Stimulated activated naive CD8-positive, alpha-beta T cell treated with anti-CD3 and anti-CD28 coated beads, Interleukin-15, amount 100 ng/mL, for 72 hours (primary cell): ENCODE data around the gene ZCCHC2.

Experiments
- ATAC-seq: fragments of 150-1000 bp; cut with Tn5 transposase; 2 replicates; pipeline ENCODE4 v1.10.0; 2021; ENCODE audit warnings: mild to moderate bottlenecking, moderate library complexity
- DNase-seq, 2 donors: peaks; one replicate each; pipeline ENCODE4 v3.0.0; 2021 to 2022
- H3K27ac Mint-ChIP-seq, 2 donors: one replicate each; pipeline ENCODE4 v1.8.0; 2022; ENCODE audit warnings: mild to moderate bottlenecking in 2 of 2, mixed read lengths in 2 of 2, moderate library complexity in 2 of 2
- H3K27me3 Mint-ChIP-seq: one replicate; pipeline ENCODE4 v1.8.0; 2022; ENCODE audit warnings: mixed read lengths
- H3K4me1 Mint-ChIP-seq: one replicate; pipeline ENCODE4 v1.8.0; 2022; ENCODE audit warnings: mild to moderate bottlenecking, mixed read lengths
- H3K4me3 Mint-ChIP-seq, 2 donors: one replicate each; pipeline ENCODE4 v1.8.0; 2022; ENCODE audit warnings: mild to moderate bottlenecking in 2 of 2, mixed read lengths in 2 of 2, moderate library complexity in 1 of 2
- H3K9me3 Mint-ChIP-seq, 2 donors: one replicate each; pipeline ENCODE4 v1.8.0; 2022; ENCODE audit warnings: mixed read lengths in 2 of 2

ZCCHC2 gene

DNA sequence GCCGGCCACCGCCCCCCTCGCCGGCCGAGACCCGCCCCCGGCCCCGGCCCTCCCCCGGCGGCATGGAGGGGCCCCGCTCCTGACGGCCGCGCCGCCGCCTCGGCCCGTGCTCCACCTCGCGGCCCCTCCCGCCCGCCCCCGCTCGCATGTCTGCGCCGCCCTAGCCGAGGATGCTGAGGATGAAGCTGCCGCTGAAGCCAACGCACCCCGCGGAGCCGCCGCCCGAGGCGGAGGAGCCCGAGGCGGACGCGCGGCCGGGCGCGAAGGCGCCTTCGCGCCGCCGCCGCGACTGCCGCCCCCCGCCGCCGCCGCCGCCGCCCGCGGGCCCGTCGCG lies 397 bp downstream of the ZCCHC2 start:
- ATAC-seq, result peak; percentile 57
- H3K27ac Mint-ChIP-seq, result no peak overlapping the region
- no peak for DNase-seq
- H3K4me1 Mint-ChIP-seq, result peaks cover 27% of the 10 kb centered on the region
- no peaks in the 10 kb centered on the region for H3K9me3 Mint-ChIP-seq
- peak overlapping the region in 1 of 2 donors; percentile 45 for H3K4me3 Mint-ChIP-seq
- no peaks in the 10 kb centered on the region for H3K27me3 Mint-ChIP-seq

DNA sequence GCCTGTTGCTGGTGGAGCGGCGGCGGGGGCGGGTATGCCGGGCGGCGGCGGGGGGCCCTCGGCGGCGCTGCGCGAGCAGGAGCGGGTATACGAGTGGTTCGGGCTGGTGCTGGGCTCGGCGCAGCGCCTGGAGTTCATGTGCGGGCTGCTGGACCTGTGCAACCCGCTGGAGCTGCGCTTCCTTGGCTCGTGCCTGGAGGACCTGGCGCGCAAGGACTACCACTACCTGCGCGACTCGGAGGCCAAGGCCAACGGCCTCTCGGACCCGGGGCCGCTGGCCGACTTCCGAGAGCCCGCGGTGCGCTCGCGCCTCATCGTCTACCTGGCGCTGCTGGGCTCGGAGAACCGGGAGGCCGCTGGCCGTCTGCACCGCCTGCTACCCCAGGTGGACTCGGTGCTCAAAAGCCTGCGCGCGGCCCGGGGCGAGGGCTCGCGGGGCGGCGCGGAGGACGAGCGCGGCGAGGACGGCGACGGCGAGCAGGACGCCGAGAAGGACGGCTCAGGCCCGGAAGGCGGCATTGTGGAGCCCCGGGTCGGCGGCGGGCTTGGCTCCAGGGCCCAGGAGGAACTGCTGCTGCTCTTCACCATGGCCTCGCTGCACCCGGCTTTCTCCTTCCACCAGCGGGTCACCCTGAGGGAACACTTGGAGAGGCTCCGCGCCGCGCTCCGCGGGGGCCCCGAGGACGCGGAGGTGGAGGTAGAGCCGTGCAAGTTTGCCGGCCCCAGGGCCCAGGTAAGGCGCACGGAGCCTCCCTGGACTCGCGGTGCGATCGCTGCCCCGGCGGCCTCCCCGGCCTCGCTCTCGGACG lies 1.0 kb downstream of the ZCCHC2 start:
- H3K27me3 Mint-ChIP-seq, result no peaks in the 10 kb centered on the region
- ATAC-seq (peak; percentile 39), DNase-seq (peak; percentile 75 to 77)
- peaks cover 31% of the 10 kb centered on the region for H3K4me1 Mint-ChIP-seq
- H3K9me3 Mint-ChIP-seq, result no peaks in the 10 kb centered on the region
- H3K4me3 Mint-ChIP-seq, result peak overlapping the region; percentile 92 to 97
- peak overlapping the region; percentile 94 to 98 for H3K27ac Mint-ChIP-seq

DNA sequence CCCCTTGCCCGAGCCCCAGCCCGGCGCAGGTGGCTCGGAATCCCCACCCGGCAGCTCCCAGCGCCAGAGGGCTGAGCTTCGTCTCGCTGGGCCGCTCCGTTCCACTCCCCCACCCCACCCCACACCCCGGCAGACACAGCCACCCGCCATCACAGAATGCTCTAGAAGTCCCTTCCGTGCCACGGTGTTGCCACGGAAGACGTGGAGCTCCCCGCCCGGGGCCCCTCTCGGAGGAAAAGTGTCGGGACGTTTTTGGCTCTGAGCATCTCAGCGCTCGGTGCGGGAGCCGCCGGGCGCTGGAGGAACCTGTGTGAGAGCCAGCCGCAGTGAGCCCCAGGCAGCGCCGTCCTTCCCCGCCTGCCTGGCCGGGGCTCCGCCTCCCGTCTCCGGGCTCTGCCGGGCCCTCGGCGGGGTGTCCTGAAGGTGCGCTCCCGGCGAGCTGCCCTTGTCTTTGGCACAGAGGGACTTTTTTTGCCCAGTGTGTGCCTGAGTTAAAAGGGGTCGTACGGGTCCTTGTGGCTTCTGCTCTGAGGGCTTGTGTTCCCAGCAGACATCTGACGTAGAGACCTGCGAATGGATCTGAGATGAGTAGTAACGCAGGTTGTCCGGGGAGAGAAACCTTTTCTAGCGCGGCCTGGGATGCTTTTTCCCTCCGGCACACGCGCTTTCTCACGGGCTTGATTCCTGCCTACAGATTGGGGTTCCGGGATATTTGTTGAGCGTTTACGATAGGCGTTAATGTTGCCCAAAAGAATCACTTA lies 1.8 kb downstream of the ZCCHC2 start:
- DNase-seq (peak; percentile 74 to 75), ATAC-seq (peak; percentile 15)
- peak overlapping the region; percentile 95 to 98 for H3K27ac Mint-ChIP-seq
- no peaks in the 10 kb centered on the region for H3K27me3 Mint-ChIP-seq
- H3K9me3 Mint-ChIP-seq, result no peaks in the 10 kb centered on the region
- peak overlapping the region; percentile 92 to 97 for H3K4me3 Mint-ChIP-seq
- H3K4me1 Mint-ChIP-seq, result peaks cover 39% of the 10 kb centered on the region

DNA sequence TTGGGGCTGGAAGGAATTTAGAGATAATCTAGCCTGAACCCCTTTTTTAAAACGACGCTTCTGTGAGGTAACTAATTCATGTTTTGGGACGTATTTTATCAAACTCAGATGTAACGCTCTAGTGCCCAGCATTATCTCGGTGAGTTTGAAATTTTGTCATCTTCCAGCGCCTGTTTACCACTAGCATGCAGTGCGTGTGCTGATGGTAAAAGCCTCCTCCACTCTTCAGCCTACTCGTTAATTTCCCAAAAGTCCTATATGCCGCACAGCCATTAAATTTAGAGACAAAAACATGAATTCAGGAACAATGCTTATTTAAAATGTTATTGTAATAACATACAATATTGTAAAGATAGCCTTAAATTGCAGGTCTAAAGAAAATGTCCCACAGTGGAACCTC lies 2.8 kb downstream of the ZCCHC2 start:
- H3K4me3 Mint-ChIP-seq, result peak overlapping the region; percentile 92 to 97
- no peaks in the 10 kb centered on the region for H3K27me3 Mint-ChIP-seq
- peak overlapping the region; percentile 90 to 94 for H3K27ac Mint-ChIP-seq
- DNase-seq, result no peak
- peaks cover 44% of the 10 kb centered on the region for H3K4me1 Mint-ChIP-seq
- no peak for ATAC-seq
- no peaks in the 10 kb centered on the region for H3K9me3 Mint-ChIP-seq

DNA sequence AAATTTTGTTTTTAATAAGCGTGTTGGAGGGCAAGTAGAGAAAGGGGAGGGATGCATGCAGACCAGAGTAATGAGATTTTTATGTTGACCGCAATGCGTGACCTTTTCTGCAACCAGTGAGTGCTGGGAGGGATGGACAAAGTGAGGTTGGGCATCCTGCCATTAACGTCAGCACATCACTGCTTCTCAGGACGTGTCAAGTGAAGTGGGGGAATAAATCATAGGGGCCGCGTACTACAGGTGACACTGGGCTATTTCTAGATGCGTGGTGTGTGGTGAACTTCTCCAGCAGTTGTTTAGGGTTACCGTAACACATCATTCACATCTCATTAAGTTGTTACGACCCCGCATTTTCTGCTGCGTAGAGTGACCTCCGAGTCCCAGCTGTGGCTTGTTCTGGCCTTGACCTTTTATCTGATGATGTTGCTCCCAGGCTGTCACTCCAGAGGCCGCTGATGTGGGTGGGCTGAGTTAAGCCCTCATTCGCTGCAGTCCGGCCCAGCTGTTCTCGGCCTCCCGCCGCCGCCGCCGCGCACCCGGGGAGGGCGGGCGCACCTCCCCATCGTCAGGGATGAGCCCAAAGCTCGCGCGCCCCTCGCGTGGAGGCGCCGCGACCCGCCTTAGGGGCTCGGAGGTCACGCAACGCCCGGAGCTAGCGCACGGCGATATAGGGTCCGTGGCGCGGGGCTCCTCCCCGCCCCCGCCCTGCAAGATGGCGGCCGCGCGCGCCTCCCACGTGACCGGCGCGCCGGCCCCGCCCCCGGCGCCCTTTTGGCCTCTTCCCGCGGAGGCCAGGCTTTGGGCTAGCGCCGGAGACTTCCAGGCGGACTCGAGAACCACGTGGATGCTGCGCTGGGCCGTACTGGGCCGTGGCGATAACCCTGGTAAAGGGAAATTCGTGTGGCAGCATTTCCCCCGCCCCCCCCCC lies 3.5 kb downstream of the ZCCHC2 start:
- H3K27me3 Mint-ChIP-seq, result no peaks in the 10 kb centered on the region
- DNase-seq (peak; percentile 68 to 75), ATAC-seq (peak; percentile 12)
- peak overlapping the region; percentile 92 to 97 for H3K4me3 Mint-ChIP-seq
- H3K4me1 Mint-ChIP-seq, result peaks cover 44% of the 10 kb centered on the region
- H3K9me3 Mint-ChIP-seq, result no peaks in the 10 kb centered on the region
- peak overlapping the region; percentile 90 to 94 for H3K27ac Mint-ChIP-seq

DNA sequence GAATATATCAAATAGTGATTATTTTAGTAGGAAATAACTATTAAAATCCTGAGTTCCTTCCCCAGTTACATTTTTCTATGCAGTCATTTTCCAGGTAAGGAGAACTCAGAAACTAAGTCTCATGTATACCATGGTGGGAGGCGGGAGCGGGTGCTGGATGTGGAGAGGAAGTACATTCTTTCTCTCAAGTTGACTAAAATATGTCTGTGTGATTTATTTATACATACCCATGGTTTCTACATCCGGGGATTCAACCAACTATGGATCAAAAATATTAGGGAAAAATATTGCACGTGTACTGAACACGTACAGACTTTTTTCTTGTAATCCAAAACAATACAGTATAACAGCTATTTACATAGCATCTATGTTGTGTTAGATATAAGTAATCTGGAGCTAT lies 6.8 kb downstream of the ZCCHC2 start:
- no peak for ATAC-seq
- no peak overlapping the region for H3K4me3 Mint-ChIP-seq
- H3K9me3 Mint-ChIP-seq, result no peaks in the 10 kb centered on the region

GRCh38 chr18:62531078-62531477 lies 8.3 kb downstream of the ZCCHC2 start:
- H3K9me3 Mint-ChIP-seq, result no peaks in the 10 kb centered on the region
- ATAC-seq (no peak), DNase-seq (no peak)
- H3K27me3 Mint-ChIP-seq, result no peaks in the 10 kb centered on the region
- peak overlapping the region in 1 of 2 donors; percentile 24 for H3K27ac Mint-ChIP-seq
- H3K4me1 Mint-ChIP-seq, result peaks cover 75% of the 10 kb centered on the region
- H3K4me3 Mint-ChIP-seq, result peak overlapping the region in 1 of 2 donors; percentile 3

More for the DNA sequence above, 6.8 kb downstream of the ZCCHC2 start:
- Mint-ChIP-seq H3K27me3 (no peaks in the 10 kb centered on the region), H3K4me1 (peaks cover 63% of the 10 kb centered on the region), H3K27ac (no peak overlapping the region)
- DNase-seq, result no peak

- no peaks in the 10 kb centered on the region for H3K27me3 Mint-ChIP-seq
- H3K4me1 Mint-ChIP-seq, result peaks cover 76% of the 10 kb centered on the region
- no peak overlapping the region for H3K4me3 Mint-ChIP-seq
- ATAC-seq (no peak), DNase-seq (no peak)
- H3K27ac Mint-ChIP-seq, result no peak overlapping the region
- H3K9me3 Mint-ChIP-seq, result no peaks in the 10 kb centered on the region
Observed at GRCh38 chr18:62531931-62532330, 9.1 kb downstream of the ZCCHC2 start.

GRCh38 chr18:62536005-62536404 lies 13.2 kb downstream of the ZCCHC2 start:
- H3K27me3 Mint-ChIP-seq, result no peaks in the 10 kb centered on the region
- ATAC-seq, result no peak

DNA sequence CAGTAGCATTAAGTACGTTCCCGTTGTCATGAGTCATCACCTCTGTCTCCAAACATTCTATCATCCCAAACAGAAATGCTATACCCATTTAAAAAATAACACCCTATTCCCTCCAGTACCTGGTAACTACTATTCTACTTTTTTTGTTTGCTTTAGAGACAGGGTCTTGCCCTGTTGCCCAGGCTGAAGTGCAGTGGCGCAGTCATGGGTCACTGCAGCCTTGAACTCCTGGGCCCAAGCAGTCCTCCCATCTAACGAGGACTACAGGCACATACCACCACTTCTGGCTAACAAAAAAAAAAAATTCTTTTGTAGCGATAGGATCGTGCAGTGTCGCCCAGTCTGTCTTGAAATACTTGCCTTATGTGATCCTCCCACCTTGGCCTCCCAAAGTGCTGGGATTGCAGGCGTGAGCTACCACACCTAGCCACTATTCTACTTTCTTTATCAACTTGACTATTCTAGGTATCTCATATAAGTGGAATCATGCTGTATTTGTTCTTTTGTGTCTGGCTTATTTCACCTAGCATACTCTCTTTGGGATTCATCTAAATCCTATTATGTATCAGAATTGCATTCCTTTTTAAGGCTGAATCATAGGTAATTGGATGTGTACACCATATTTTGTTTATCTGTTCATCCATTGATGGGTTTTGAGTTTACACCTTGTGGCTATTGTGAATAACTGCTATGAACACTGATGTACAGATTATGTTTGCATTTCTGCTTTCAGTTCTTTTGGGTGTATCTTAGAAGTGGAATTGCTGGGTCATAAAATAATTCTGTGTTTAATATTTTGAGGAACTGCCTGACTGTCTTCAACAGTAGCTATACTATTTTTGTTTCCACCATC lies 14.4 kb downstream of the ZCCHC2 start:
- ATAC-seq, result no peak
- Mint-ChIP-seq H3K27me3 (no peaks in the 10 kb centered on the region), H3K9me3 (no peaks in the 10 kb centered on the region), H3K4me1 (peaks cover 38% of the 10 kb centered on the region), H3K27ac (peak overlapping the region in 1 of 2 donors; percentile 91), H3K4me3 (no peak overlapping the region)
- DNase-seq, result no peak

More at GRCh38 chr18:62536005-62536404, 13.2 kb downstream of the ZCCHC2 start:
- H3K27ac Mint-ChIP-seq, result no peak overlapping the region
- no peak overlapping the region for H3K4me3 Mint-ChIP-seq
- H3K9me3 Mint-ChIP-seq, result no peaks in the 10 kb centered on the region
- H3K4me1 Mint-ChIP-seq, result peaks cover 51% of the 10 kb centered on the region
- DNase-seq, result no peak

DNA sequence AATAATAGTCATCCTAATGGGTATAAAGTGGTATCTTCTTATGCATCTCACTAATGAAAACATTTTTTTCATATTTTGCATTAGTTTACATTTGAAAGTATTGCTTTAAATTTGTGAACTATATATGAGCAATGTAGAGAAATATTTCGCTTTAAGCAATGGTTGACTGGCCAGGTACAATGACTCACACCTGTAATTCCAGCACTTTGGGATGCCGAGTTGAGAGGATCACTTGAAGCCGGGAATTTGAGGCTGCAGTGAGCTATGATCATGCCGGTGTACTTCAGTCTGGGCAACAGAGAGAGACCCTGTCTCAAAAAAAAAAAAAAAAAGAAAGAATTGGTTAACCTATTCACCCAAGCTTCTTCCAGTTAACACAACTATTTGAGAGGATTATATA lies 15.1 kb downstream of the ZCCHC2 start:
- ATAC-seq (no peak), DNase-seq (no peak)
- no peak overlapping the region for H3K4me3 Mint-ChIP-seq
- no peaks in the 10 kb centered on the region for H3K9me3 Mint-ChIP-seq
- peaks cover 32% of the 10 kb centered on the region for H3K4me1 Mint-ChIP-seq
- H3K27me3 Mint-ChIP-seq, result no peaks in the 10 kb centered on the region
- H3K27ac Mint-ChIP-seq, result no peak overlapping the region

GRCh38 chr18:62538881-62539280 lies 16.1 kb downstream of the ZCCHC2 start:
- Mint-ChIP-seq H3K4me1 (peaks cover 30% of the 10 kb centered on the region), H3K27ac (no peak overlapping the region), H3K9me3 (no peaks in the 10 kb centered on the region), H3K27me3 (no peaks in the 10 kb centered on the region), H3K4me3 (no peak overlapping the region)
- DNase-seq (no peak), ATAC-seq (no peak)

GRCh38 chr18:62539284-62540165 lies 16.7 kb downstream of the ZCCHC2 start:
- DNase-seq, result no peak
- no peaks in the 10 kb centered on the region for H3K9me3 Mint-ChIP-seq
- ATAC-seq, result no peak
- peaks cover 23% of the 10 kb centered on the region for H3K4me1 Mint-ChIP-seq
- no peak overlapping the region for H3K27ac Mint-ChIP-seq
- H3K4me3 Mint-ChIP-seq, result no peak overlapping the region
- H3K27me3 Mint-ChIP-seq, result no peaks in the 10 kb centered on the region

DNA sequence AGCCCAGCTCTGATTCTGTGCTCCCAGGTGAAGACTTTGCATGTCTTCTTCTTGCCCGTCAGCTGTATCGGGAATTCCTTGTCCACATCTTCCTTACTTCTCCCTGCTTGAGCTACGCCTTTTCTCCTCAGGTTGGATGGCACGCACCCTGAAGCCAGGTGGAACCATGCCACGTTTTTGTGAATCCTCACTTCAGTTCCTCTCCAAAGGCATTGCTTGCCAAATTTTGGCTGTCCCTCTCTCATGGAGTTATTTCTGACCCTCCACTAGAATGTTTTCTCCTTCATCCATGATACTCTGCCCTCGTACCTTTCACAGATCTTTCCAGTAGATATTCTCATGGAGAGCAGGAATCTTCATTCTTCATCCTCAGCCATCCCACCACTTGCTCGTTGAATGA lies 20.2 kb downstream of the ZCCHC2 start:
- H3K9me3 Mint-ChIP-seq, result no peaks in the 10 kb centered on the region
- no peak for ATAC-seq
- no peak for DNase-seq
- peaks cover 5% of the 10 kb centered on the region for H3K4me1 Mint-ChIP-seq
- H3K27me3 Mint-ChIP-seq, result no peaks in the 10 kb centered on the region
- H3K27ac Mint-ChIP-seq, result no peak overlapping the region
- no peak overlapping the region for H3K4me3 Mint-ChIP-seq
